K562 (cell line): ENCODE results near the gene HS6ST1. TPM values are rescaled to one million over a fixed set of nuclear protein-coding genes. Genes with fewer than 3 reads are reported as not detected.

Source experiments
- ATAC-seq: fragments of 200-7000 bp; cut with Tn5 transposase; 3 replicates; pipeline ENCODE4 v1.9.1; 2020; ENCODE audit warnings: moderate library complexity
- BruUV-seq: library from RNA; stranded (reverse); fragments of 400-500 nt; replicated peaks from 2 replicates; lab custom pipeline; 2021; lab: Mats Ljungman, UMichigan
- CTCF ChIA-PET: fragments of 300-600 bp; formaldehyde crosslinking; extraction: SDS; loops from one replicate; lab custom pipeline; 2021; ENCODE audit warnings: low intra/inter-chr PET ratio; lab: Yijun Ruan, JAX
- POLR2A ChIA-PET: fragments of 300-600, 350-650 bp; sonication (Branson Sonifier 250); formaldehyde crosslinking; extraction: SDS; loops from one replicate; lab custom pipeline; 2021; ENCODE audit warnings: antibody characterized with exemption, inconsistent platforms; lab: Yijun Ruan, JAX
- DNase-seq, 4 experiments: peaks; one replicate each; pipeline versions ENCODE4 v3.0.0 to v3.0.0-alpha.2; 2011 to 2018; ENCODE audit warnings: low spot score in 3 of 4, mixed read lengths in 3 of 4; ENCODE audit errors: extremely low read depth in 1 of 4
- FAIRE-seq: peaks from 2 replicates; lab custom pipeline; 2011; peaks lifted over from hg19 to GRCh38; lab: Jason Lieb, UNC
- H2AFZ ChIP-seq: 2 replicates; pipeline ENCODE4 v1.6.0; 2011; ENCODE audit warnings: low read depth, low read length, control low read depth, inconsistent platforms
- H3K27ac ChIP-seq: fragments of 200-600 bp; 3 replicates; pipeline ENCODE4 v1.8.0; 2011; ENCODE audit warnings: low read depth, mild to moderate bottlenecking, control low read depth, inconsistent platforms, low read length, moderate library complexity, mixed read lengths; ENCODE audit errors: extremely low read depth
- H3K27me3 ChIP-seq, 2 experiments: fragments of 300-600 bp in 1 of 2; 2 replicates in 1 of 2; 3 replicates in 1 of 2; pipeline versions ENCODE4 v1.6.0 to v1.8.0; 2011; ENCODE audit warnings: inconsistent platforms in 2 of 2, low read length in 2 of 2, mild to moderate bottlenecking in 1 of 2, mixed read lengths in 1 of 2, moderate library complexity in 1 of 2; ENCODE audit not compliant: control insufficient read depth in 2 of 2, insufficient read depth in 2 of 2
- H3K36me3 ChIP-seq: fragments of 300-600 bp; 3 replicates; pipeline ENCODE4 v1.8.0; 2011; ENCODE audit warnings: mild to moderate bottlenecking, low read length, inconsistent platforms; ENCODE audit not compliant: control insufficient read depth, insufficient read depth
- H3K4me1 ChIP-seq, 2 experiments: fragments of 200-600 bp in 1 of 2; replicated peaks in 1 of 2; 2 replicates in 1 of 2; 3 replicates in 1 of 2; pipeline versions ENCODE4 v1.5.1 to v1.8.0; 2011; ENCODE audit warnings: inconsistent platforms in 2 of 2, low read length in 2 of 2, mild to moderate bottlenecking in 1 of 2, mixed read lengths in 1 of 2, moderate library complexity in 1 of 2; ENCODE audit not compliant: control insufficient read depth in 2 of 2, insufficient read depth in 2 of 2
- H3K4me2 ChIP-seq: 2 replicates; pipeline ENCODE4 v1.6.1; 2011; ENCODE audit warnings: low read length, control low read depth, inconsistent platforms, mixed read lengths; ENCODE audit not compliant: insufficient read depth
- H3K4me3 ChIP-seq: fragments of 200-600 bp; sonication (generic), shearing (Covaris generic); 2 replicates; pipeline ENCODE4 v1.5.1; 2016; ENCODE audit warnings: control low read depth, inconsistent platforms
- H3K79me2 ChIP-seq: fragments of 200-600 bp; 3 replicates; pipeline ENCODE4 v1.8.0; 2011; ENCODE audit warnings: low read length, inconsistent platforms; ENCODE audit not compliant: control insufficient read depth, insufficient read depth
- H3K9ac ChIP-seq, 2 experiments: 2 replicates each; pipeline versions ENCODE4 v1.6.0 to v1.6.1; 2011; ENCODE audit warnings: low read depth in 2 of 2, low read length in 2 of 2, control low read depth in 1 of 2, inconsistent platforms in 1 of 2, mild to moderate bottlenecking in 1 of 2, mixed read lengths in 1 of 2; ENCODE audit not compliant: insufficient read depth in 1 of 2
- H3K9me1 ChIP-seq: one replicate; pipeline ENCODE4 v1.6.0; 2011; ENCODE audit warnings: inconsistent platforms, mild to moderate bottlenecking, low read length, moderate library complexity; ENCODE audit not compliant: control insufficient read depth, insufficient read depth
- H3K9me3 ChIP-seq: replicated peaks from 2 replicates; pipeline ENCODE4 v1.5.1; 2011; ENCODE audit warnings: low read depth, low read length, inconsistent platforms; ENCODE audit not compliant: control insufficient read depth, insufficient read depth
- H4K20me1 ChIP-seq: replicated peaks from 2 replicates; pipeline ENCODE4 v1.6.1; 2011; ENCODE audit warnings: low read length, inconsistent platforms, mixed read lengths; ENCODE audit not compliant: control insufficient read depth, insufficient read depth
- ATF3 ChIP-seq, 2 experiments: fragments of 450-650 bp in 1 of 2; sonication (generic) in 1 of 2; formaldehyde crosslinking in 1 of 2; IDR thresholded peaks in 1 of 2; conservative IDR thresholded peaks in 1 of 2; 2 replicates each; pipeline versions ENCODE4 v1.6.1 to v1.8.1; 2016 to 2023; ENCODE audit warnings: mild to moderate bottlenecking in 2 of 2, moderate library complexity in 2 of 2, inconsistent platforms in 1 of 2, missing genetic modification reagents in 1 of 2
- CGGBP1 ChIP-seq: fragments of 250-450 bp; sonication (Bioruptor Pico); IDR thresholded peaks from 2 replicates; pipeline ENCODE4 v1.9.0; 2021; ENCODE audit warnings: mild to moderate bottlenecking
- HBP1 ChIP-seq: fragments of 450-650 bp; formaldehyde crosslinking; IDR thresholded peaks from 2 replicates; pipeline ENCODE4 v1.4.0; 2022; ENCODE audit warnings: missing genetic modification characterization
- NCOA2 ChIP-seq, 2 experiments: fragments of 450-650 bp; IDR thresholded peaks; 2 replicates each; pipeline ENCODE4 v1.6.1; 2018; ENCODE audit warnings: mild to moderate bottlenecking in 2 of 2, moderate library complexity in 1 of 2; ENCODE audit not compliant: partially characterized antibody in 2 of 2
- PHB2 ChIP-seq: fragments of 450-650 bp; IDR thresholded peaks from 2 replicates; pipeline ENCODE4 v1.6.1; 2017; ENCODE audit warnings: low read depth
- POLR2A ChIP-seq: fragments of 450-650 bp; conservative IDR thresholded peaks from 2 replicates; pipeline ENCODE4 v1.6.1; 2016
- POLR3G ChIP-seq: IDR thresholded peaks from 2 replicates; pipeline ENCODE4 v1.6.1; 2011; ENCODE audit not compliant: insufficient read length, insufficient replicate concordance; ENCODE audit errors: extremely low read depth
- RFX7 ChIP-seq: fragments of 250-450 bp; sonication (Bioruptor Pico); IDR thresholded peaks from 2 replicates; pipeline ENCODE4 v1.5.1; 2021; ENCODE audit warnings: mild to moderate bottlenecking
- RNF2 ChIP-seq: sonication (generic); IDR thresholded peaks from 2 replicates; pipeline ENCODE4 v1.6.1; 2016
- SNAPC5 ChIP-seq: fragments of 250-450 bp; sonication (Bioruptor Pico); IDR thresholded peaks from 2 replicates; pipeline ENCODE4 v1.8.0; 2021; ENCODE audit warnings: moderate library complexity, mild to moderate bottlenecking, inconsistent platforms
- SRSF1 ChIP-seq: fragments of 200-400 bp; formaldehyde crosslinking; IDR thresholded peaks from 2 replicates; pipeline ENCODE4 v1.6.1; 2017; ENCODE audit warnings: mild to moderate bottlenecking, low read depth, low read length, moderate library complexity
- SRSF7 ChIP-seq: fragments of 200-400 bp; formaldehyde crosslinking; optimal IDR thresholded peaks from 2 replicates; pipeline ENCODE3; 2017; ENCODE audit warnings: mild to moderate bottlenecking, low read depth, low read length
- TCF7L2 ChIP-seq: fragments of 150-350 bp; IDR thresholded peaks from 2 replicates; pipeline ENCODE4 v1.6.1; 2016; ENCODE audit warnings: low read depth, mild to moderate bottlenecking, low read length, moderate library complexity
- THAP7 ChIP-seq: fragments of 250-450 bp; sonication (Bioruptor Pico); IDR thresholded peaks from 2 replicates; pipeline ENCODE4 v1.5.0; 2021
- ZBED1 ChIP-seq: IDR thresholded peaks from 2 replicates; pipeline ENCODE4 v1.6.1; 2014
- ZNF444 ChIP-seq: fragments of 250-450 bp; sonication (Bioruptor Pico); IDR thresholded peaks from 2 replicates; pipeline ENCODE4 v1.4.0; 2020; ENCODE audit warnings: mild to moderate bottlenecking, moderate library complexity
- ZNF592 ChIP-seq: fragments of 450-650 bp; IDR thresholded peaks from 2 replicates; pipeline ENCODE4 v1.6.1; 2017; ENCODE audit warnings: antibody characterized with exemption, mild to moderate bottlenecking
- WGBS: fragments of 100-300 bp; shearing (Covaris generic); methylation state at CpG from one replicate; pipeline ENCODE4 v1.1.6; 2016; ENCODE audit warnings: low coverage, mixed read lengths; ENCODE audit not compliant: insufficient coverage; ENCODE audit errors: missing lambda C conversion rate; 5-methylcytosine and 5-hydroxymethylcytosine counted together
- in situ Hi-C: fragments of 300-500 bp; cut with MboI; formaldehyde crosslinking; loops from 4 replicates; pipeline ENCODE4 v1.15.0; 2018; ENCODE audit warnings: inconsistent platforms, mixed read lengths
- intact Hi-C: fragments of 100-400 bp; cut with micrococcal nuclease; formaldehyde crosslinking; loops from 2 replicates; pipeline ENCODE4 v1.14.2; 2022
- polyA plus RNA-seq, 8 experiments: library from polyadenylated mRNA; depleted of rRNA in 4 of 8; stranded (reverse) in 5 of 8; unstranded in 3 of 8; fragments of >200 nt; fragmentation: Nextera tagmentation in 2 of 8; fragmentation: Illumina TruSeq in 1 of 8; extraction: Ambion mirVana in 2 of 8; extraction: Trizol in 1 of 8; gene quantifications; 2 replicates each; pipeline versions ENCODE4 v1.2.1 to v1.2.3, GENCODE V29; 2011 to 2014; ENCODE audit warnings: inconsistent platforms in 1 of 8, missing spikeins in 1 of 8
- total RNA-seq, 7 experiments: library from RNA; depleted of rRNA in 6 of 7; stranded (reverse); fragments of >200 nt in 6 of 7; fragmentation: Illumina TruSeq in 2 of 7; extraction: Trizol in 2 of 7; gene quantifications; 2 replicates each; pipeline versions ENCODE4 v1.2.1 to v1.2.3, GENCODE V29; 2011 to 2021; ENCODE audit warnings: low replicate concordance in 1 of 7

HS6ST1 gene
- total and polyA plus RNA-seq, 9 of the 15 experiments (the other 6 are each of a cell fraction or from before 2014, with no cell fraction given) = 0.06 to 7.4 (median 3.8) TPM

- H3K27ac ChIP-seq = no peak overlapping the region
- H3K27me3 ChIP-seq = no peaks in the 10 kb centered on the region
- no peak overlapping the region for H3K4me2 ChIP-seq
- 50% methylated on average over 11 of the region's 11 CpGs for WGBS
- DNase-seq = no peak
- H2AFZ ChIP-seq = no peak overlapping the region
- no peak overlapping the region for H3K9ac ChIP-seq
- no peaks in the 10 kb centered on the region for H3K79me2 ChIP-seq
- no peaks in the 10 kb centered on the region for H3K36me3 ChIP-seq
- in situ Hi-C loops (no loop called here), intact Hi-C loops (no loop called here)
- no peak overlapping the region for H3K4me3 ChIP-seq
- no peak for ATAC-seq
- ChIA-PET CTCF (no interaction called here), POLR2A (interaction anchor here (1.2 kb wide), 1 partner anchor 22 kb away, joined by 4 read pairs; no protein-coding TSS in a partner anchor)
- BruUV-seq = no TSS peak
- peaks cover 0 to 35% of the 10 kb centered on the region in 2 experiments; a peak in 3 of 5 replicates for H3K4me1 ChIP-seq
- H3K9me3 ChIP-seq = no peaks in the 10 kb centered on the region
- no peaks in the 10 kb centered on the region for H3K9me1 ChIP-seq
- no peaks in the 10 kb centered on the region; the same call in none of the 2 replicates for H4K20me1 ChIP-seq
- no peak for FAIRE-seq
- TF ChIP-seq CGGBP1 (CRISPR knock-in tag) = no peak
- TF ChIP-seq RFX7 (CRISPR knock-in tag) = no peak
- TF ChIP-seq ZBED1 = no peak
- no peak for TF ChIP-seq PHB2
- no peak for TF ChIP-seq TCF7L2
- no peak for TF ChIP-seq SRSF1
- no peak for TF ChIP-seq THAP7 (CRISPR knock-in tag)
- no peak for TF ChIP-seq SNAPC5 (CRISPR knock-in tag)
- TF ChIP-seq HBP1 = no peak
- no peak for TF ChIP-seq POLR3G
- no peak for TF ChIP-seq ATF3 (IDR thresholded peaks at IDR 0.05)
- TF ChIP-seq ATF3 (CRISPR knock-in tag; conservative IDR thresholded peaks at IDR 0.05) = no peak
- TF ChIP-seq NCOA2 (IDR thresholded peaks at IDR 0.05; ENCODE audit: partially characterized antibody in 2 of 2) = no peak
- TF ChIP-seq ZNF444 (CRISPR knock-in tag) = no peak
- no peak for TF ChIP-seq SRSF7
- TF ChIP-seq ZNF592 = no peak
- no peak for TF ChIP-seq RNF2
- no peak for TF ChIP-seq POLR2A
These were observed 38.9 kb downstream of the HS6ST1 start for GRCh38 chr2:128279786-128280157.
